Gastroesophageal sphincter (tissue), 3 donors: Measurements from ENCODE around the gene LMX1B.

Experiments
- EP300 ChIP-seq: sonication (generic); formaldehyde crosslinking; IDR thresholded peaks from one replicate; pipeline ENCODE4 v1.6.1; 2017; ENCODE audit warnings: antibody characterized with exemption, mild to moderate bottlenecking
- POLR2A ChIP-seq, 2 donors: fragments of 450-650 bp; IDR thresholded peaks; one replicate each; pipeline ENCODE4 v1.6.1; 2017; ENCODE audit warnings: antibody characterized with exemption in 2 of 2, mild to moderate bottlenecking in 2 of 2, moderate library complexity in 1 of 2
- POLR2AphosphoS5 ChIP-seq: sonication (generic); formaldehyde crosslinking; IDR thresholded peaks from one replicate; pipeline ENCODE4 v1.6.1; 2017; ENCODE audit warnings: antibody characterized with exemption
- TF ChIP-seq, protein P1 (sequence below), 4 experiments: fragments of 200-600 bp in 2 of 4; fragments of 450-650 bp in 2 of 4; sonication (generic) in 1 of 4; IDR thresholded peaks; one replicate each; pipeline ENCODE4 v1.5.1; 2017 to 2019; ENCODE audit warnings: antibody characterized with exemption in 4 of 4, mild to moderate bottlenecking in 2 of 4, moderate library complexity in 2 of 4

- no peak for TF ChIP-seq POLR2A (IDR thresholded peaks at IDR 0.05)
- TF ChIP-seq, protein P1, sequence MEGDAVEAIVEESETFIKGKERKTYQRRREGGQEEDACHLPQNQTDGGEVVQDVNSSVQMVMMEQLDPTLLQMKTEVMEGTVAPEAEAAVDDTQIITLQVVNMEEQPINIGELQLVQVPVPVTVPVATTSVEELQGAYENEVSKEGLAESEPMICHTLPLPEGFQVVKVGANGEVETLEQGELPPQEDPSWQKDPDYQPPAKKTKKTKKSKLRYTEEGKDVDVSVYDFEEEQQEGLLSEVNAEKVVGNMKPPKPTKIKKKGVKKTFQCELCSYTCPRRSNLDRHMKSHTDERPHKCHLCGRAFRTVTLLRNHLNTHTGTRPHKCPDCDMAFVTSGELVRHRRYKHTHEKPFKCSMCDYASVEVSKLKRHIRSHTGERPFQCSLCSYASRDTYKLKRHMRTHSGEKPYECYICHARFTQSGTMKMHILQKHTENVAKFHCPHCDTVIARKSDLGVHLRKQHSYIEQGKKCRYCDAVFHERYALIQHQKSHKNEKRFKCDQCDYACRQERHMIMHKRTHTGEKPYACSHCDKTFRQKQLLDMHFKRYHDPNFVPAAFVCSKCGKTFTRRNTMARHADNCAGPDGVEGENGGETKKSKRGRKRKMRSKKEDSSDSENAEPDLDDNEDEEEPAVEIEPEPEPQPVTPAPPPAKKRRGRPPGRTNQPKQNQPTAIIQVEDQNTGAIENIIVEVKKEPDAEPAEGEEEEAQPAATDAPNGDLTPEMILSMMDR (IDR thresholded peaks at IDR 0.05), result no peak
- TF ChIP-seq EP300, result no peak
- no peak for TF ChIP-seq POLR2AphosphoS5
Observed at GRCh38 chr9:126624479-126624826, 10.7 kb downstream of the LMX1B start.
